PC-3 (cell line): ENCODE data around the gene SEPTIN3. TPM values are rescaled to one million over a fixed set of nuclear protein-coding genes. Genes with fewer than 3 reads are reported as not detected.

Source experiments
- ATAC-seq: fragments of 200-7000 bp; cut with Tn5 transposase; 2 replicates; pipeline ENCODE4 v1.9.1; 2020; ENCODE audit warnings: mild to moderate bottlenecking, moderate library complexity
- BruUV-seq: library from RNA; stranded (reverse); fragments of 400-500 nt; replicated peaks from 2 replicates; lab custom pipeline; 2021; lab: Mats Ljungman, UMichigan
- CTCF ChIA-PET: fragments of 300-600 bp; sonication (Branson Sonifier 250); formaldehyde crosslinking; loops from one replicate; lab custom pipeline; 2022; ENCODE audit warnings: antibody characterized with exemption; lab: Charles Lee
- POLR2A ChIA-PET: fragments of 300-600 bp; sonication (Branson Sonifier 250); formaldehyde crosslinking; loops from one replicate; lab custom pipeline; 2022; ENCODE audit warnings: antibody characterized with exemption; ENCODE audit not compliant: unreplicated experiment; lab: Charles Lee
- DNase-seq: peaks from one replicate; pipeline ENCODE4 v3.0.0-alpha.2; 2015
- H2AFZ ChIP-seq: fragments of 300-600 bp; sonication (generic); 2 replicates; pipeline ENCODE4 v1.6.0; 2016; ENCODE audit warnings: antibody characterized with exemption, low read length
- H3F3A ChIP-seq: fragments of 300-600 bp; sonication (generic); one replicate; pipeline ENCODE4 v1.6.0; 2017; ENCODE audit warnings: antibody characterized with exemption, low read length, control low read depth, mild to moderate bottlenecking; ENCODE audit not compliant: unreplicated experiment
- H3K27ac ChIP-seq: fragments of 300-600 bp; sonication (generic); 2 replicates; pipeline ENCODE4 v1.5.1; 2016; ENCODE audit warnings: mild to moderate bottlenecking, low read length
- H3K27me3 ChIP-seq: fragments of 300-600 bp; sonication (generic); 2 replicates; pipeline ENCODE4 v1.6.1; 2016; ENCODE audit warnings: low read length, mixed read lengths
- H3K36me3 ChIP-seq: fragments of 300-600 bp; sonication (generic); 2 replicates; pipeline ENCODE4 v1.6.1; 2016; ENCODE audit warnings: low read depth, mixed run types, low read length, mixed read lengths
- H3K4me1 ChIP-seq: fragments of 300-600 bp; sonication (generic); 2 replicates; pipeline ENCODE4 v1.5.1; 2016; ENCODE audit warnings: low read length; ENCODE audit not compliant: insufficient read depth
- H3K4me2 ChIP-seq: fragments of 300-600 bp; sonication (generic); 2 replicates; pipeline ENCODE4 v1.6.0; 2016; ENCODE audit warnings: low read length
- H3K4me3 ChIP-seq: fragments of 300-600 bp; sonication (generic); 2 replicates; pipeline ENCODE4 v1.5.1; 2016; ENCODE audit warnings: mild to moderate bottlenecking, low read length, mixed read lengths
- H3K79me2 ChIP-seq: fragments of 300-600 bp; sonication (generic); 2 replicates; pipeline ENCODE4 v1.6.1; 2017; ENCODE audit warnings: low read length, mixed read lengths
- H3K9ac ChIP-seq: fragments of 300-600 bp; sonication (generic); 2 replicates; pipeline ENCODE4 v1.6.0; 2016; ENCODE audit warnings: mild to moderate bottlenecking, low read length
- H3K9me2 ChIP-seq: fragments of 300-600 bp; sonication (generic); replicated peaks from 2 replicates; pipeline ENCODE4 v1.6.1; 2016; ENCODE audit warnings: mixed run types, low read length, mixed read lengths
- H3K9me3 ChIP-seq: fragments of 300-600 bp; sonication (generic); 2 replicates; pipeline ENCODE4 v1.6.1; 2016; ENCODE audit warnings: low read length, mixed read lengths
- H4K20me1 ChIP-seq: fragments of 300-600 bp; sonication (generic); 2 replicates; pipeline ENCODE4 v1.6.1; 2016; ENCODE audit warnings: low read length, mixed read lengths
- CTCF ChIP-seq: fragments of 300-600 bp; sonication (generic); conservative IDR thresholded peaks from 2 replicates; pipeline ENCODE4 v1.5.1; 2017; ENCODE audit warnings: antibody characterized with exemption, low read depth, mild to moderate bottlenecking, low read length
- EZH2 ChIP-seq: fragments of 300-600 bp; sonication (generic); IDR thresholded peaks from one replicate; pipeline ENCODE4 v1.6.1; 2017; ENCODE audit warnings: antibody characterized with exemption, mild to moderate bottlenecking, low read length; ENCODE audit not compliant: unreplicated experiment
- EZH2phosphoT487 ChIP-seq: fragments of 300-600 bp; sonication (generic); IDR thresholded peaks from 2 replicates; pipeline ENCODE4 v1.6.1; 2018; ENCODE audit warnings: mild to moderate bottlenecking, antibody characterized with exemption, low read length, borderline replicate concordance
- intact Hi-C: fragments of 100-400 bp; cut with micrococcal nuclease; formaldehyde crosslinking; loops from 2 replicates; pipeline ENCODE4 v1.9.0; 2023
- total RNA-seq: library from RNA; depleted of rRNA; stranded (reverse); fragments of >200 nt; gene quantifications from 2 replicates; pipeline ENCODE4 v1.2.3, GENCODE V29; 2014

The SEPTIN3 gene
- total RNA-seq, 1 experiment from 2014 or later: 1.2 TPM

DNA sequence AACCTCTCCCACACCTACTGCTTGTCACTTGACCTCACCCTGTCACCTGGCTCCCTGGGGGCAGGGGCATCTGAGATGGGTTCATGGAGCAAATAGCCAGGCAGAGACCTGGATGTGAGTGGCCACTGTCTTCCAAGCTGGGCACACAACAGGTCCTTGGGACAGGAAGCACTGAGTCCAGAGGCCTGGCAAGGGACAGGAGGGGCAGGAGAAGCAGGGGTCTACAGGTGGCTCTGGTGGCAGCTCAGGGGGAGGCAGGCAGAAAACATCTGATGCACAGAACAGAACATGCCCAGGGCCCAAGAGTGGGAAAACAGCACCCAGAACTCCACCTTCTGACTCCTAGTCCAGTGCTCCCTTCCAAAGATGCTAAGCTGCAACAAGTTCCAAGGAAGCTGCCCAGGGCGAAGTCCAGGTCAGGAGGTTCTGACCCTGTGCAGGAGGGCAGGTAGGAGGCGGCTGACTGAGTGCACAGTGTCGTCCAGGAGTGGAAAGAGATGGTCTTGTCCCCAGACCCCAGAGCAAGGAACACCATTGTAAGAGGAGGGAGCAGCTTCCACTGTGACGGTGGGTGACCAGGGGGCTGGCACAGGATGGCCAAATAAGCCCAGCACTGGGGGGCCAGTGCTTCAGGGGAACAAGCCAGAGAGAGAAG is 46.2 kb upstream of the SEPTIN3 start:
- DNase-seq (no peak), ATAC-seq (no peak)
- Histone ChIP-seq H3K4me2 (no peak overlapping the region), H3K9me2 (no peaks in the 10 kb centered on the region), H3K36me3 (no peaks in the 10 kb centered on the region), H3K27ac (no peak overlapping the region), H3K9me3 (no peaks in the 10 kb centered on the region), H3K4me3 (no peak overlapping the region), H3K79me2 (no peaks in the 10 kb centered on the region), H3K9ac (no peak overlapping the region), H3K27me3 (no peaks in the 10 kb centered on the region), H2AFZ (no peak overlapping the region), H3F3A (no peaks in the 10 kb centered on the region), H4K20me1 (no peaks in the 10 kb centered on the region), H3K4me1 (peaks cover 4% of the 10 kb centered on the region)
- CTCF ChIA-PET: no interaction called here
- intact Hi-C loops: no loop called here
- BruUV-seq: no TSS peak
- TF ChIP-seq EZH2phosphoT487: no peak
- no peak for TF ChIP-seq EZH2
- TF ChIP-seq CTCF: no peak
- POLR2A ChIA-PET: interaction anchor here (0.5 kb wide), 1 partner anchor 16 kb away, joined by 3 read pairs; no protein-coding TSS in a partner anchor

DNA sequence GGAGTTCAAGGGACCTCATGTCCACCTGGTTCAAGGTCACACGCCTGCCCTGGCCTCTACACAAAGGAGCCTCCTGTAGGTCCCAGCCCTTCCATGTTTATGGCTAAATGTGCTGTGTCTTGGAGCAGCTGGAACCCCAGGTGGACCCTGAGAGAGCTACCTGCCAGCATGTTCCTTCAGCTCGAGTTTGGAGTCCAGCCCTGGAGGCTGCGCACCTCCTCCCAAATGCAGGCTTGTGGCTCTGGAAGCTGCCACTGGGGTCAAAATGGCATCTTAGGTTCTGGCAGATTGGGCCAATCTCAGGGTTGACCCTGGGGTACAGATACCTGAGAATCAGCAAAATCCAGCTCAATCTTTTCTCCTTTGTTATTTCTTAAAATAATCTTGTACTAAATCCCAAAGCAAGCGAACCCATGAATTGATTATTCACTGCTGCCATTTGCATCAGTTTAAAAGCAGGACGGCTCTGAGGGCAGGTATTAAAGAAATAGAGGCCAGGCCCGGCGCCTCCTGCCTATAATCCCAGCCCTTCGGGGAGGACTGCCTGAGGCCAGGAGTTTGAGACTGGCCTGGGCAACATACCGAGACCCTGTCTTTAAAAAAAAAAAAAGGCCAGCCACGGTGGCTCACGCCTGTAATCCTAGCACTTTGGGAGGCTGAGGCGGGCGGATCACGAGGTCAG is 45.5 kb upstream of the SEPTIN3 start:
- ChIA-PET CTCF (no interaction called here), POLR2A (interaction anchor here (0.5 kb wide), 1 partner anchor 16 kb away, joined by 3 read pairs; no protein-coding TSS in a partner anchor)
- no peaks in the 10 kb centered on the region for H3K79me2 ChIP-seq
- H3K36me3 ChIP-seq: no peaks in the 10 kb centered on the region
- H3K4me1 ChIP-seq: no peaks in the 10 kb centered on the region
- no peak for DNase-seq
- no peak for ATAC-seq
- intact Hi-C loops: no loop called here
- no peaks in the 10 kb centered on the region for H3K9me2 ChIP-seq
- H3K4me3 ChIP-seq: no peak overlapping the region
- no peak for TF ChIP-seq EZH2phosphoT487
- no peak for TF ChIP-seq EZH2
- no peak for TF ChIP-seq CTCF
- no peak overlapping the region for H3K4me2 ChIP-seq
- no TSS peak for BruUV-seq
- H3F3A ChIP-seq: no peaks in the 10 kb centered on the region
- H2AFZ ChIP-seq: no peak overlapping the region
- H4K20me1 ChIP-seq: no peaks in the 10 kb centered on the region
- H3K9me3 ChIP-seq: no peaks in the 10 kb centered on the region
- no peak overlapping the region for H3K9ac ChIP-seq
- no peak overlapping the region for H3K27ac ChIP-seq
- no peaks in the 10 kb centered on the region for H3K27me3 ChIP-seq
